A673 (cell line): ENCODE data around the gene PRDM13. TPM values are rescaled to one million over a fixed set of nuclear protein-coding genes. Genes with fewer than 3 reads are reported as not detected.
A peak's percentile ranks its signal among the peaks of the same experiment; 100 is the strongest.
"Not testable (repeated sequence)": the region's sequence is repeated elsewhere in the genome, so short reads cannot be mapped to it uniquely, and the experiment has no call there.

Experiments used
- BruUV-seq: library from RNA; stranded (reverse); fragments of 400-500 nt; replicated peaks from 2 replicates; lab custom pipeline; 2021; lab: Mats Ljungman, UMichigan
- CTCF ChIA-PET: fragments of 300-600 bp; sonication (Branson Sonifier 250); formaldehyde crosslinking; loops from one replicate; lab custom pipeline; 2022; ENCODE audit warnings: antibody characterized with exemption; lab: Charles Lee
- POLR2A ChIA-PET: fragments of 300-600 bp; sonication (Branson Sonifier 250); formaldehyde crosslinking; loops from one replicate; lab custom pipeline; 2022; ENCODE audit warnings: antibody characterized with exemption; ENCODE audit not compliant: low non-redundant PET; lab: Charles Lee
- DNase-seq: peaks from one replicate; pipeline ENCODE4 v3.0.0-alpha.2; 2015; ENCODE audit warnings: low spot score
- H3K27ac ChIP-seq: fragments of 200-600 bp; sonication (generic); 2 replicates; pipeline ENCODE4 v1.5.1; 2016; ENCODE audit warnings: mixed run types, low read depth, mild to moderate bottlenecking, mixed read lengths, antibody characterized with exemption, low read length; ENCODE audit not compliant: poor library complexity, severe bottlenecking
- H3K27me3 ChIP-seq: fragments of 200-600 bp; sonication (generic); replicated peaks from 2 replicates; pipeline ENCODE4 v1.6.1; 2017; ENCODE audit warnings: mixed run types, low read depth, mild to moderate bottlenecking, mixed read lengths, antibody characterized with exemption, low read length; ENCODE audit not compliant: insufficient read depth, poor library complexity
- H3K36me3 ChIP-seq: fragments of 200-600 bp; sonication (generic); 2 replicates; pipeline ENCODE4 v1.6.1; 2016; ENCODE audit warnings: mixed run types, mild to moderate bottlenecking, mixed read lengths, antibody characterized with exemption, low read length; ENCODE audit not compliant: insufficient read depth, poor library complexity, severe bottlenecking
- H3K4me1 ChIP-seq: fragments of 200-600 bp; sonication (generic); 2 replicates; pipeline ENCODE4 v1.6.1; 2017; ENCODE audit warnings: mixed run types, mild to moderate bottlenecking, mixed read lengths, antibody characterized with exemption, low read length; ENCODE audit not compliant: insufficient read depth, poor library complexity, severe bottlenecking
- H3K4me3 ChIP-seq: fragments of 200-600 bp; sonication (generic); 2 replicates; pipeline ENCODE4 v1.5.1; 2016; ENCODE audit warnings: low read depth, mixed run types, mild to moderate bottlenecking, mixed read lengths, low read length; ENCODE audit not compliant: poor library complexity, severe bottlenecking
- H3K9me3 ChIP-seq: fragments of 200-600 bp; sonication (generic); 2 replicates; pipeline ENCODE4 v1.6.1; 2016; ENCODE audit warnings: mixed run types, low read depth, mild to moderate bottlenecking, mixed read lengths, antibody characterized with exemption, low read length; ENCODE audit not compliant: poor library complexity, severe bottlenecking
- EZH2 ChIP-seq: fragments of 200-600 bp; sonication (generic); IDR thresholded peaks from 2 replicates; pipeline ENCODE4 v1.6.1; 2017; ENCODE audit warnings: borderline replicate concordance, low read depth, mild to moderate bottlenecking, mixed read lengths, antibody characterized with exemption, low read length; ENCODE audit not compliant: poor library complexity, severe bottlenecking
- intact Hi-C: fragments of 100-400 bp; cut with micrococcal nuclease; formaldehyde crosslinking; loops from one replicate; pipeline ENCODE4 v1.10.0; 2022; ENCODE audit not compliant: unreplicated experiment
- total RNA-seq: library from RNA; stranded (reverse); gene quantifications from 2 replicates; pipeline ENCODE4 v1.2.3, GENCODE V29; 2021
- TF ChIP-seq, protein P1 (sequence below): fragments of 300-800, 200-600 bp; sonication (generic); conservative IDR thresholded peaks from 2 replicates; pipeline ENCODE4 v1.5.1; 2017; ENCODE audit warnings: low read depth, mild to moderate bottlenecking, antibody characterized with exemption, low read length, moderate library complexity, mixed read lengths

PRDM13 gene
- total RNA-seq, 1 experiment from 2014 or later, result 0.58 TPM

DNA sequence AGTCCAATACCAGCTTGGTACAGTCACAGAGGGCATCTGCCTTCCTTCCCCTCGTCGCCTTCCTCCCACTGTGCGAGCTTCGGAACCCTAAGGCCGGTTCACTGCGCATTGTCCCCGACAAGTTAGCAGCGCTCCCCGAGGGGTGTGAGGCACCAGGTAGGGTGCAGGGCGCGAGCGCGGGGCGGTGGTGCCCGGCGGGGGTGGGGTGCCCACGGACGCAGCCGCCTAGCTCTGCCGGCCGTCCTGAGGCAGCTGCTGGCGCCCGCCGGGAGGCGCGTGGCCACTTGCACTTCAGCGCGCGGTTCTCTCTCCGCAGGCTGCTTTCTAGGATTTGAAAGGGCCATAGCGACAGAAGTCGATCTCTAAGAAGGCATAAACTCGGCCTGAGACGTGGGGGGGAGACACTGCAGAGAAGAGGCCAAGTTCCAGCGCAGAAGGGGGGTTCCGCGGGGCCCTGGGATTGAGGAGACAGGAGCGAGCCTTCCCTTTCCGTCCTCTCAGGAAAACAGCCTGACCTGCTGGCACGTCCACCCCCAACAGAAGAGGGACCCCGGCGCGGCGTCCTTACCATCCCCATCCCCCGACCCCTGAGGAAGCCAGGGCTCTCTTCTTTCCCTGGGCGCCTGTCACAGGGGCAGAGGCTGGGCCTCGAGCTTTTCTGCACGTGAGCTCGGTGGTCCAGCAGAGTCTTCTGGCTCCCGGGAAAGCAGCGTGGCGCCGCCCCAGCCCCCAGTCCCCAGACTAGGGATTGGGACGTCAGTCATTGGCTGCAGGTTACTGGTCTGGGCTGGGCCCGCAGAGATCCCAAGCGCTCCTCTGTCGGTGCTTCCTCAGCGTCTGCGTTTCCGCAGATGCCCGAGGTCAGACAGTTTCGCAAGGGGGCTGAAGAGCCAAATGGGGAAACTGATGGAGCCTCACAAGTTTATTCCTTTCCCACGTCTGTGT lies 15.6 kb upstream of the PRDM13 start:
- no TSS peak for BruUV-seq
- no peak for DNase-seq
- Histone ChIP-seq H3K4me1 (peaks cover 17% of the 10 kb centered on the region), H3K27ac (no peak overlapping the region), H3K27me3 (peaks cover 7% of the 10 kb centered on the region), H3K36me3 (no peaks in the 10 kb centered on the region), H3K9me3 (no peaks in the 10 kb centered on the region), H3K4me3 (no peak overlapping the region)
- intact Hi-C loops, result no loop called here
- TF ChIP-seq, protein P1, sequence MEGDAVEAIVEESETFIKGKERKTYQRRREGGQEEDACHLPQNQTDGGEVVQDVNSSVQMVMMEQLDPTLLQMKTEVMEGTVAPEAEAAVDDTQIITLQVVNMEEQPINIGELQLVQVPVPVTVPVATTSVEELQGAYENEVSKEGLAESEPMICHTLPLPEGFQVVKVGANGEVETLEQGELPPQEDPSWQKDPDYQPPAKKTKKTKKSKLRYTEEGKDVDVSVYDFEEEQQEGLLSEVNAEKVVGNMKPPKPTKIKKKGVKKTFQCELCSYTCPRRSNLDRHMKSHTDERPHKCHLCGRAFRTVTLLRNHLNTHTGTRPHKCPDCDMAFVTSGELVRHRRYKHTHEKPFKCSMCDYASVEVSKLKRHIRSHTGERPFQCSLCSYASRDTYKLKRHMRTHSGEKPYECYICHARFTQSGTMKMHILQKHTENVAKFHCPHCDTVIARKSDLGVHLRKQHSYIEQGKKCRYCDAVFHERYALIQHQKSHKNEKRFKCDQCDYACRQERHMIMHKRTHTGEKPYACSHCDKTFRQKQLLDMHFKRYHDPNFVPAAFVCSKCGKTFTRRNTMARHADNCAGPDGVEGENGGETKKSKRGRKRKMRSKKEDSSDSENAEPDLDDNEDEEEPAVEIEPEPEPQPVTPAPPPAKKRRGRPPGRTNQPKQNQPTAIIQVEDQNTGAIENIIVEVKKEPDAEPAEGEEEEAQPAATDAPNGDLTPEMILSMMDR, result no peak
- TF ChIP-seq EZH2, result no peak
- CTCF ChIA-PET, result no interaction called here
- POLR2A ChIA-PET, result no interaction called here

DNA sequence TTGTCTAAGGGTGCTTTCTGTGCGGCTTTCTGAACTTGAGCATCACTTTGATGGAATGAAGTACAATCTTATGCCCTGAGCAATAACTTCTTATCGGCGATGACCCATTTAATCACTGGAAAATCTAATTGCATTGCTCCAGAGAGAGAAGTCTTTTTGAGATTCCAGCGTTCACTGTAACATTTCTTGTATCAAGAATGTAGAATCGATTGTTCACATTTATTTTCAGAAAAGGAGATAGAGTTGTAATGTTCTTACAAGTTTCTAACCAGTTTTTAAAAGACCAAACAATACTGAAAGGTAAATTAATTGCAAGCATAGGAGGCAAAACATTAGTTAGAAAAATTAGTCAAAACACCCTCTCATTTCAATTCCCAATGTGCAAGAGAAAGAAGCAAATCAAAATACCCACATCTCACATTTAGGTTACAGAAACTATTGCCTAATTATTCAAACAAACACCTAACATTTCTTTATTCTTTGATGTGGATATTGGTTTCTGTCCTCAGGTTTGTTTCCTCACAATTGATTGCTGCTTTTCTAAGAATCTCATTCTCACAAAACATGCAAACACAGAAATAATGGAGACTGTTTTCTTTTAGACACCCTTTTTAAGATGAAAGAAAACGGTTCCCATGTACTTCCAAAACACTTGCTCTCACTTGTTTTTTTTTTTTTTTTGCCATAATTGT lies 14.8 kb upstream of the PRDM13 start:
- Histone ChIP-seq H3K9me3 (no peaks in the 10 kb centered on the region), H3K27ac (no peak overlapping the region), H3K27me3 (peaks cover 10% of the 10 kb centered on the region), H3K36me3 (no peaks in the 10 kb centered on the region), H3K4me1 (peaks cover 17% of the 10 kb centered on the region), H3K4me3 (no peak overlapping the region)
- intact Hi-C loops, result no loop called here
- DNase-seq, result no peak
- no TSS peak for BruUV-seq
- ChIA-PET CTCF (no interaction called here), POLR2A (no interaction called here)
- TF ChIP-seq, protein P1, result no peak
- no peak for TF ChIP-seq EZH2

DNA sequence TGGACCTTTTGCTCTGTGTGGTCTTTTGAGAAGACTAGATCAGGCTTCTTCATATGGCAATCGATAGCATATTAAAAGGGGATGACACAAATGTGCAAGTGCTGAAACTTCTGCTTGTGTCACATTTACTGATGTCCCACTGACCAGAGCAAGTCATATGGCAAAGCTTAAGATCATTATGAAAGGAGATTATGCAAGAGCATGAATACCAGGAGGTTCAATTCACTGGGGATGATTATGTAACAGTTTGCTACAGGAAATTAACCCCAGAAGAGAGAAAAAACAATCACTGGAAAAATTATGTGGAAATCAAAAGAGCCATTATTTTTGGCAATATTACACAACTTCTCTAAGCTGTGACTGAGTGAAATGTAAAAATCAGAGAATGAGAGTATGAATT lies 13.7 kb upstream of the PRDM13 start:
- TF ChIP-seq, protein P1, result no peak
- TF ChIP-seq EZH2, result no peak
- peak; percentile 68 for DNase-seq
- H3K4me1 ChIP-seq, result peaks cover 17% of the 10 kb centered on the region
- peaks cover 12% of the 10 kb centered on the region for H3K27me3 ChIP-seq
- intact Hi-C loops, result no loop called here
- no peak overlapping the region for H3K4me3 ChIP-seq
- H3K27ac ChIP-seq, result no peak overlapping the region
- ChIA-PET CTCF (no interaction called here), POLR2A (no interaction called here)
- H3K9me3 ChIP-seq, result no peaks in the 10 kb centered on the region
- BruUV-seq, result no TSS peak
- no peaks in the 10 kb centered on the region for H3K36me3 ChIP-seq

DNA sequence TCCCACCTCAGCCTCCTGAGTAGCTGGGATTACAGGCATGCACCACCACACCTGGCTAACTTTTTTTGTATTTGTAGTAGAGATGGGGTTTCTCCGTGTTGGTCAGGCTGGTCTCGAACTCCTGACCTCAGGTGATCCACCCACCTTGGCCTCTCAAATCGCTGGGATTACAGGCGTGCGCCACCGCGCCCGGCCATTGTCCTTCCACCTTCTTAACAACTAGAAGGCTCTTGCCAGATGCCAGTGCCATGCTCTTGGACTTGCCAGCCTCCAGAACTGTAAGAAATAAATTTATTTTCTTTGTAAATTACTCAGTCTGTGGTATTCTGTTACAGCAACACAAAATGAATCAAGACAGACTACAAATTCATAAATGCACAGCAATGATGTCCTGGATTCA lies 11.9 kb upstream of the PRDM13 start:
- intact Hi-C loops, H3K27ac ChIP-seq, H3K9me3 ChIP-seq, BruUV-seq, DNase-seq, H3K4me3 ChIP-seq, CTCF ChIA-PET, H3K36me3 ChIP-seq: not testable (repeated sequence)
- Histone ChIP-seq H3K27me3 (peaks cover 16% of the 10 kb centered on the region), H3K4me1 (peaks cover 17% of the 10 kb centered on the region)
- POLR2A ChIA-PET, result interaction anchor here (0.7 kb wide), 1 partner anchor 23 kb away, joined by 7 read pairs; no protein-coding TSS in a partner anchor
